ENCODE data around the gene MEGF11. TPM values are rescaled to one million over a fixed set of nuclear protein-coding genes. Genes with fewer than 3 reads are reported as not detected.

MEGF11 gene
- total RNA-seq, 1 experiment from 2014 or later, result 2.3 TPM

DNA sequence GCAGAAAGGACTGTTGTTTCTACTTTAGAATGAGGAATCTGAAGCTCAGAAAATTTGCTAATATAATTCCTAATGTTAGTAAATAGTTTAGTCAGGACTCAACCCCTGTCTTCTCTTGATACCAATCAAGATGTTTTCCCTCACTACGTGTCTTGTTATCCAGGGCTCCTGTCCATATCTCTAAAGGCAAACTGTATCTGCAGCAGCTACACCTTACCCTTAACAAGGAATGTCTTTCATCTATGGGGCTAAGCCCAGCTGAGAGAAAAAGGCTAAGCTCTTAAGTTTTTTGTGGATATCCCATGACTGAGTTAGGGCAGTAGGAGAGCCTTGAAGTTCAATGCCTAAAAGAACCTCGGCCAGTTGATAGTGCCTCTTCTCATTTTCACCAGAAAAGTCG, 351.7 kb downstream of the MEGF11 start (continued):
- no peak for TF ChIP-seq EGR1 (IDR thresholded peaks at IDR 0.05; ENCODE audit: low read depth)

DNA sequence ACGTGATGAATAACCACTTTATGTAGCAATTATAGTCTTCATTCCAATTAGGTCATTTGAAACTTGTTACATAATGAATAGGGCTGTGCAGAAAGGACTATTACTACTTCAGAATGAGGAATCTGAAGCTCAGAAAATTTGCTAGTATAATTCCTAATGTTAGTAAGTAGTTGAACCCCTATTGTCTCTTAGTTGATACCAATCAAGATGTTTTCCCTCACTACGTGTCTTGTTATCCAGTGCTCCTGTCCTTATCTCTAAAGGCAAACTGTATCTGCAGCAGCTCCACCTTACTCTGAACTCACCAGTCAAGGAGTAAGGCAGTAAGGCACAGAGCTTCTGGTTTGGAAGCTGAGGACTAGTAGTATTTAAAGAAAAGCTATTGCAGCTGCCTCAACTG, 352.2 kb downstream of the MEGF11 start:
- Histone ChIP-seq H3K9me2 (ENCODE audit: insufficient read depth) (no peaks in the 10 kb centered on the region), H3K79me2 (ENCODE audit: insufficient read depth, low read length) (no peaks in the 10 kb centered on the region; the same call in 1 of the 2 replicates), H3K9ac (ENCODE audit: low read length) (no peak overlapping the region), H3K9me3 (ENCODE audit: control insufficient read depth in 1 of 2, insufficient read depth in 1 of 2, low read depth in 1 of 2, low read length in 2 of 2) (no peaks in the 10 kb centered on the region), H4K20me1 (ENCODE audit: insufficient read depth) (no peaks in the 10 kb centered on the region), H3K4me3 (replicated peaks in 1 of 2; ENCODE audit: low read depth in 1 of 2, low read length in 2 of 2) (no peak overlapping the region), H3K4me1 (ENCODE audit: control insufficient read depth in 1 of 2, insufficient read depth in 2 of 2, low read length in 2 of 2) (peaks cover 21 to 43% of the 10 kb centered on the region in 2 experiments), H3K27ac (ENCODE audit: low read depth, low read length) (no peak overlapping the region), H2AFZ (ENCODE audit: low read depth, low read length, poor library complexity, severe bottlenecking) (no peak overlapping the region), H3K4me2 (ENCODE audit: low read length) (no peak overlapping the region), H3K36me3 (ENCODE audit: control insufficient read depth in 1 of 2, insufficient read depth in 2 of 2, low read length in 2 of 2) (peaks cover 19 to 22% of the 10 kb centered on the region in 2 experiments), H3K27me3 (ENCODE audit: insufficient read depth, low read length) (no peaks in the 10 kb centered on the region)
- no peak for ATAC-seq
- BruUV-seq (replicated peaks), result no TSS peak
- TF ChIP-seq EZH2 (IDR thresholded peaks at IDR 0.05) (no peak), ZNF274 (IDR thresholded peaks at IDR 0.05; ENCODE audit: low read depth, low read length) (no peak), SRF (IDR thresholded peaks at IDR 0.05; ENCODE audit: low read depth) (no peak), ATF3 (IDR thresholded peaks at IDR 0.05) (no peak), ELF1 (IDR thresholded peaks at IDR 0.05; ENCODE audit: borderline replicate concordance, low read depth) (no peak), RAD21 (IDR thresholded peaks at IDR 0.05; ENCODE audit: low read depth) (no peak), POLR2A (IDR thresholded peaks at IDR 0.05; ENCODE audit: borderline replicate concordance, extremely low read depth, insufficient read depth, insufficient read length) (no peak), EZH2phosphoT487 (IDR thresholded peaks at IDR 0.05; ENCODE audit: borderline replicate concordance) (no peak), TCF7L2 (IDR thresholded peaks at IDR 0.05; ENCODE audit: borderline replicate concordance, extremely low read depth, insufficient read depth, insufficient read length) (no peak), CEBPB (IDR thresholded peaks at IDR 0.05; ENCODE audit: low read depth) (no peak)
- TF ChIP-seq, protein P1, sequence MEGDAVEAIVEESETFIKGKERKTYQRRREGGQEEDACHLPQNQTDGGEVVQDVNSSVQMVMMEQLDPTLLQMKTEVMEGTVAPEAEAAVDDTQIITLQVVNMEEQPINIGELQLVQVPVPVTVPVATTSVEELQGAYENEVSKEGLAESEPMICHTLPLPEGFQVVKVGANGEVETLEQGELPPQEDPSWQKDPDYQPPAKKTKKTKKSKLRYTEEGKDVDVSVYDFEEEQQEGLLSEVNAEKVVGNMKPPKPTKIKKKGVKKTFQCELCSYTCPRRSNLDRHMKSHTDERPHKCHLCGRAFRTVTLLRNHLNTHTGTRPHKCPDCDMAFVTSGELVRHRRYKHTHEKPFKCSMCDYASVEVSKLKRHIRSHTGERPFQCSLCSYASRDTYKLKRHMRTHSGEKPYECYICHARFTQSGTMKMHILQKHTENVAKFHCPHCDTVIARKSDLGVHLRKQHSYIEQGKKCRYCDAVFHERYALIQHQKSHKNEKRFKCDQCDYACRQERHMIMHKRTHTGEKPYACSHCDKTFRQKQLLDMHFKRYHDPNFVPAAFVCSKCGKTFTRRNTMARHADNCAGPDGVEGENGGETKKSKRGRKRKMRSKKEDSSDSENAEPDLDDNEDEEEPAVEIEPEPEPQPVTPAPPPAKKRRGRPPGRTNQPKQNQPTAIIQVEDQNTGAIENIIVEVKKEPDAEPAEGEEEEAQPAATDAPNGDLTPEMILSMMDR (IDR thresholded peaks at IDR 0.05 in 2 of 3, conservative IDR thresholded peaks at IDR 0.05 in 1 of 3; ENCODE audit: borderline replicate concordance in 1 of 3, insufficient read depth in 1 of 3, low read depth in 2 of 3, low read length in 2 of 3), result no peak
- no peak for DNase-seq (ENCODE audit: low read depth, low spot score)
- intact Hi-C loops (cut with micrococcal nuclease), result loop anchor here (5.0 kb wide), 1 partner anchor 289 kb away; the partner anchor contains the start of gene INTS14
- RAD21 ChIA-PET (ENCODE audit: low non-redundant PET in 1 of 2, low total read pairs in 2 of 2, uncharacterized antibody in 2 of 2, unreplicated experiment in 2 of 2), result no interaction called here
- CTCF ChIA-PET, result interaction anchor here (1.3 kb wide), 1 partner anchor 305 kb away, joined by 4 read pairs; no protein-coding TSS in a partner anchor
- POLR2A ChIA-PET, result no interaction called here
